Neural progenitor cell (in vitro differentiated cells): Measurements from ENCODE around the gene INTS4.
"Not testable (repeated sequence)": the region's sequence is repeated elsewhere in the genome, so short reads cannot be mapped to it uniquely, and the experiment has no call there.

Source experiments
- CTCF ChIP-seq: fragments of 200-600 bp; sonication (generic); IDR thresholded peaks from 2 replicates; pipeline ENCODE4 v1.5.1; 2017; ENCODE audit warnings: antibody characterized with exemption, mild to moderate bottlenecking
- EZH2phosphoT487 ChIP-seq: fragments of 200-600 bp; sonication (generic); IDR thresholded peaks from 2 replicates; pipeline ENCODE4 v1.6.1; 2017; ENCODE audit warnings: antibody characterized with exemption

GRCh38 chr11:77890100-77890614, 104.3 kb downstream of the INTS4 start:
- not testable (repeated sequence) for TF ChIP-seq CTCF, EZH2phosphoT487
